ENCODE results near the gene CD82. TPM values are rescaled to one million over a fixed set of nuclear protein-coding genes. Genes with fewer than 3 reads are reported as not detected.

CD82 gene
- total RNA-seq, 4 donors from 2014 or later = 77.6 to 155 (median 118) TPM

GRCh38 chr11:44525473-44526252 is 39.8 kb upstream of the CD82 start:
- TF ChIP-seq CTCF (IDR thresholded peaks at IDR 0.05) (no peak), EP300 (IDR thresholded peaks at IDR 0.05) (no peak), POLR2A (IDR thresholded peaks at IDR 0.05) (no peak), POLR2AphosphoS5 (IDR thresholded peaks at IDR 0.05) (no peak)
- Histone ChIP-seq H3K4me1 (no peaks in the 10 kb centered on the region), H3K27me3 (peaks cover 3% of the 10 kb centered on the region), H3K36me3 (no peaks in the 10 kb centered on the region), H3K4me3 (no peak overlapping the region), H3K27ac (no peak overlapping the region), H3K9me3 (no peaks in the 10 kb centered on the region)
- 88% methylated on average over 20 of the region's 20 CpGs for WGBS
- no peak for DNase-seq (ENCODE audit: low spot score in 2 of 2)

- Histone ChIP-seq H3K4me3 (no peak overlapping the region), H3K27ac (no peak overlapping the region), H3K36me3 (no peaks in the 10 kb centered on the region), H3K4me1 (no peaks in the 10 kb centered on the region), H3K9me3 (no peaks in the 10 kb centered on the region), H3K27me3 (no peaks in the 10 kb centered on the region)
- 75% methylated on average over 8 of the region's 12 CpGs for WGBS
- no peak for DNase-seq (ENCODE audit: low spot score in 2 of 2)
- TF ChIP-seq POLR2AphosphoS5 (IDR thresholded peaks at IDR 0.05) = no peak
- TF ChIP-seq CTCF (IDR thresholded peaks at IDR 0.05) = no peak
- TF ChIP-seq POLR2A (IDR thresholded peaks at IDR 0.05) = no peak
- no peak for TF ChIP-seq EP300 (IDR thresholded peaks at IDR 0.05)
These were observed 39.0 kb upstream of the CD82 start for GRCh38 chr11:44526438-44526837.

GRCh38 chr11:44527476-44527875 is 38.0 kb upstream of the CD82 start:
- Histone ChIP-seq H3K36me3 (no peaks in the 10 kb centered on the region), H3K4me3 (no peak overlapping the region), H3K27me3 (no peaks in the 10 kb centered on the region), H3K27ac (no peak overlapping the region), H3K4me1 (no peaks in the 10 kb centered on the region), H3K9me3 (no peaks in the 10 kb centered on the region)
- TF ChIP-seq CTCF (IDR thresholded peaks at IDR 0.05) (no peak), EP300 (IDR thresholded peaks at IDR 0.05) (no peak), POLR2AphosphoS5 (IDR thresholded peaks at IDR 0.05) (no peak), POLR2A (IDR thresholded peaks at IDR 0.05) (no peak)
- DNase-seq (ENCODE audit: low spot score in 2 of 2) = no peak
- WGBS = 67% methylated on average over 10 of the region's 10 CpGs

- WGBS = 80% methylated on average over 8 of the region's 8 CpGs
These were observed 37.4 kb upstream of the CD82 start for GRCh38 chr11:44528103-44528502.

More at GRCh38 chr11:44528103-44528502, 37.4 kb upstream of the CD82 start:
- no peak for DNase-seq (ENCODE audit: low spot score in 2 of 2)
- Histone ChIP-seq H3K9me3 (no peaks in the 10 kb centered on the region), H3K27ac (no peak overlapping the region), H3K4me1 (no peaks in the 10 kb centered on the region), H3K36me3 (no peaks in the 10 kb centered on the region), H3K27me3 (no peaks in the 10 kb centered on the region), H3K4me3 (no peak overlapping the region)
- TF ChIP-seq POLR2AphosphoS5 (IDR thresholded peaks at IDR 0.05) (no peak), CTCF (IDR thresholded peaks at IDR 0.05) (no peak), POLR2A (IDR thresholded peaks at IDR 0.05) (no peak), EP300 (IDR thresholded peaks at IDR 0.05) (no peak)
